Measurements from ENCODE around the gene TSPAN9.

Gene TSPAN9

DNA sequence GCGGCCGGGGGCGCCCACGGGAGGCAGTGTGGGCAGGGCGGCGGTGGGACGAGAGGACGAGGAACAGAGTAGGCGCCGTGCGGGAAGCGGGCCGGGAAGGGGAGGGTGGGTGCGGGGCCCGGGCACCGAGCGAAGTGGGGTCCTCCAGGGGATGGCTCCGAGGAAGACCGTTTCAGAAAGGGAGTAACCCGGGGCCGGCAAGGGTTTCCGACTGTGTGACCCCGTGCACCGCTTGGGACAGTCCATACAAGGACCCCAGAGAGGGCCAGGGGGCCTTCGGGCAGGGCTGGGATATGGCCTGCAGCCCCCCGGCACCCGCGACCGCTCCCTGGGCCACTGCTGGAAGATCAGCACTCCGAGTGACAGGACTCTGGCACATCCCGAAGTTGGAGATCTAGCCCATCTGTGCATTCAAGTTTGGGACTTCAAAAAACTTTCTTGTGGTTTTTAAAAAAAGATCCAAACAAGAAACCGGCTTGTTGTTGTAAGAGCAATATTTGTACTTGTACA is 448 bp downstream of the TSPAN9 start:
- no peak for DNase-seq (ENCODE audit: insufficient read length, low spot score)
- no peak for FAIRE-seq
- no peak for TF ChIP-seq POLR2A (IDR thresholded peaks at IDR 0.05; ENCODE audit: low read depth, low read length)

DNA sequence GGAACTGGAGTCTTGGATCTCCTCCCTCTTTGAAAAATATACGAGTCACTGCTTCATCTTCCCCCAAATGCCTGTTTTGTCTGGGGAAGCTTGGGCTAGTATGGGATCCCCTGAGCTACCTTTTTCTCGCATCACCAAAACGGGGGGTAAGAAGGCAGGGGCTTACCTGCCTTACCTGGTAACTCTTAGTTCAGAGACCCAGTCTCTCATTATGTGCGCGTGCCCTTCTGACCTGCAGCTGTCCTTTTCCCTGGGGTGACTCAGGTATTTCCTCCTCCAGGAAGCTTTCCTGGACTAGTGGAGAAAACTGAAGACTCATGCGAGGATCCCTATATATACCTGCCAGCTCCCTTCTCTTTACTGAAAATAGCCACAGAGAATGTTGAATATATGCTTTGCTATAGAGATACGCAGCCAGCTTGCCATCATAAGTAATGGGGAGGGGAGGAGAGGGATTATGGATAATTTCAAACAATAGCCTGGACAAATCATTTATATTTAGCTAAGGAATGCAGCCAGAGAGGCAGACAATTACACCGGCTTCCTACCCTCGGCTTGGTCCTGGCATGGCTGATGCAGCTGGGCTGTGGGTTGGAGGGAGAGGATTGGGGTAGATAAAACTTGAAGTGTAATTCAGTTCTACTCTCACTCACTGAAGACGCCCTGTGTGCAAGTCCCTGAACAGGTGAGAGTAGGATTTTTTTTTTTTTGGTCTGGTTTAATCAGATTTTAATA is 1.1 kb downstream of the TSPAN9 start:
- no peak for TF ChIP-seq POLR2A (IDR thresholded peaks at IDR 0.05; ENCODE audit: low read depth, low read length)
- DNase-seq (ENCODE audit: insufficient read length, low spot score) (no peak), FAIRE-seq (no peak)

DNA sequence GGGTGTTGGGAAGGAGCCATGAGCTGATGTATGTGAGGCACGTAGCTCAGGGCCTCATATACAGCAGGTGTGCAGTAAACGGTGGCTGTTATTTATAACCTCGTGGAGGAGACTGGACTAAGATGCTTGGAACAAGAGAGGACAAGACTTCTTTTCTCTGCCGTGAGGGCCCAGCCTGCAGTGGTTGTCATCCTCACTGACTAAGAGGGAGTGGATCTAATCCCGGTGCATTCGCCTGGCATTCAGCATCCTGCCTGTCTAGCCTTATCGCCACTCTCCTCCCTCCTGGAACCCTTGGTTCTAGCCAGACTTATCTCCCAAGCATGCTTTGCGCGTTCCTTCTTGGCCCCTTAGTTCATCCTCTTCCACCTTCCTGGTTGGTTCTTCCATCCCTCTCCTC is 3.9 kb downstream of the TSPAN9 start:
- DNase-seq (ENCODE audit: insufficient read length, low spot score) (no peak), FAIRE-seq (no peak)
- no peak for TF ChIP-seq POLR2A (IDR thresholded peaks at IDR 0.05; ENCODE audit: low read depth, low read length)

DNA sequence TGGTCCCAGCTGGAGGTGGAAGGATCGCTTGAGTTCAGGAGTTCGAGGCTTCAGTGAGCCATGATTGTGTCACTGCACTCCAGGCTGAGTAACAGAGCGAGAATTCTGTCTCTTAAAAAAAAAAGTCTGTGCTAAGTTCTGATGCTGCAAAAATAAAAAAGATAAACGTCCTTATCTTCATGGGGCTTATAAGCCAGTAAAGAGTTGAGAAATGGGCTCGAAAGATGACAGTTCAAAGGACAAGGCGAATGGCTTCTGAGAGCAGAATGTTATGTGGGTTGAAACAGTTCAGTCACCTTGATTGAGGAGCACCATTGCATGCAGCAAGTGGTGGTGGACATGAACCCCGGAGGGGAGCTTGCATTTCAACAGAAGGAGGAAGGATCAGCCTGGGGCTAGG is 4.7 kb downstream of the TSPAN9 start:
- no peak for TF ChIP-seq POLR2A (IDR thresholded peaks at IDR 0.05; ENCODE audit: low read depth, low read length)
- DNase-seq (ENCODE audit: insufficient read length, low spot score) = no peak
- FAIRE-seq = no peak

DNA sequence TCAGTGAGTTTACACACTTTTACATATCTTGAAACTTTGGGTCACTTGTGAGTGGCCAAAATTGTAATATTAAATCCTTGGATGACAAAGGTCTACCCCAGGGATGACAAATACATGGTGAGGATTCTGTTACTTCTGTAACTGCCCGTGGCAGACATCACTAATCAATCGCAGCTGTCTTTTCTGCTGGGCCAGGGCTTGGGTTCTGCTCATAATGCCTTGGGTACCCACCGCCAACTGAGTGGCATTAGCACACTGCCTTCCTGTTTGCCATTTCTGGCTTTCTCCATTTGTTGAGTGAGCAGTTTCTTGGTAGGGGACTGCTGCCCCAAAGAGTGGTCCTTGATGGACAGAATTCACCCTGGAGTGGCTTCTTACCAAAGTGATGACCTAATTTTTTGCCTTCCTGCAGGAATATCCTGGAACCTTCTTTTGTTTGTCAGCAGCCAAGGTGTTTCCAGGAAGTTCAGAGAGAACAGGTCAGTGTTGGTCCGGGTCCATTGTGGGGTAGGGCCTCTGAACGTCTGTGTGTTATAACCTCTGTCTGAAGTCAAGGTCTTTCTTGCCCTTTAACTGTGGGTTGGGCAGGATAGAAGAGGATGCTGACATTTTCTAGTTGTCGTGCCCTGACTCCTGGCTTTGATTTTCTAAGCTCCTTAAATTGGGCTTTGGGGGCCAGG is 6.2 kb downstream of the TSPAN9 start:
- DNase-seq (ENCODE audit: insufficient read length, low spot score) (no peak), FAIRE-seq (no peak)
- TF ChIP-seq POLR2A (IDR thresholded peaks at IDR 0.05; ENCODE audit: low read depth, low read length) = no peak

DNA sequence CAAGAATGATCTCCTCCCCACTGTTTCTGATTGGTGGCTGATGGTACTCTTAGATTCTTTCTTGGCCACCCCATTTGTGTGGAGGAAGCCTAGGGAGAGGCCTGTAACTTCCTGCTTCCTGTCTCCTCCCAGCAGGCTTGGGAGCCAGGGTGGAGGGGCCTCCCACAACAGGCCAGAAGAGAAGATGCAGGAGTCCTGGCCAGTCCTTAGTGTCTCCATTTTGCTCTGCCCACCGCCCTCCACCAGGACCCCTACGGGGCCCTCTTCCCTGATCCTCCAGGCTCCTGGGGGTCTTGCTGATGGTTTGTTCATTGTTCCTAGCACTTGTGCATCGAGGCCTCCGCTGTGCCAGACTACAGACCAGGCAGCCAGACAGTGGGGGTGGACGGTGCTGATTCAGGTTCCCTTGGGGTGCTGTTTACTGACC is 6.8 kb downstream of the TSPAN9 start:
- FAIRE-seq (no peak), DNase-seq (ENCODE audit: insufficient read length, low spot score) (no peak)
- no peak for TF ChIP-seq POLR2A (IDR thresholded peaks at IDR 0.05; ENCODE audit: low read depth, low read length)

DNA sequence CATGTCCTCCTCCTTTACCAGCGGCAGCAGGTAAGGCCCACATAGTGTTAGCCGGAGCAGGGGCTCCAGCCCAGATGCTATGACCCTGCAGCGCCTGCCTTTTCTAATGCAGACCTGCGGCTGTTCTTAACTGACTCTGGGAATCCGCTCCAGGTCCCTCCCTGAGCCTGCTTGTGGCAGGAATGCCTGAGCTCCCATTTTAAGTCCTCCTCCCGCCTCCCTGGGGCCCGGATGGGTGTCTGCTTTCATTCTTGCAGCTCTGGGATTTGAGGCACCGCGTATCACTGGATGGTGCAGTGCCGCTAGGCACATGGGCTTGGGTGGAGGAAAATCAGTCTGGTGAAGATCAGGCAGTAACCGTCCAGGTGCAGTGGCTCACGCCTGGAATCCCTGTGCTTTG is 7.6 kb downstream of the TSPAN9 start:
- FAIRE-seq (no peak), DNase-seq (ENCODE audit: insufficient read length, low spot score) (no peak)
- no peak for TF ChIP-seq POLR2A (IDR thresholded peaks at IDR 0.05; ENCODE audit: low read depth, low read length)

DNA sequence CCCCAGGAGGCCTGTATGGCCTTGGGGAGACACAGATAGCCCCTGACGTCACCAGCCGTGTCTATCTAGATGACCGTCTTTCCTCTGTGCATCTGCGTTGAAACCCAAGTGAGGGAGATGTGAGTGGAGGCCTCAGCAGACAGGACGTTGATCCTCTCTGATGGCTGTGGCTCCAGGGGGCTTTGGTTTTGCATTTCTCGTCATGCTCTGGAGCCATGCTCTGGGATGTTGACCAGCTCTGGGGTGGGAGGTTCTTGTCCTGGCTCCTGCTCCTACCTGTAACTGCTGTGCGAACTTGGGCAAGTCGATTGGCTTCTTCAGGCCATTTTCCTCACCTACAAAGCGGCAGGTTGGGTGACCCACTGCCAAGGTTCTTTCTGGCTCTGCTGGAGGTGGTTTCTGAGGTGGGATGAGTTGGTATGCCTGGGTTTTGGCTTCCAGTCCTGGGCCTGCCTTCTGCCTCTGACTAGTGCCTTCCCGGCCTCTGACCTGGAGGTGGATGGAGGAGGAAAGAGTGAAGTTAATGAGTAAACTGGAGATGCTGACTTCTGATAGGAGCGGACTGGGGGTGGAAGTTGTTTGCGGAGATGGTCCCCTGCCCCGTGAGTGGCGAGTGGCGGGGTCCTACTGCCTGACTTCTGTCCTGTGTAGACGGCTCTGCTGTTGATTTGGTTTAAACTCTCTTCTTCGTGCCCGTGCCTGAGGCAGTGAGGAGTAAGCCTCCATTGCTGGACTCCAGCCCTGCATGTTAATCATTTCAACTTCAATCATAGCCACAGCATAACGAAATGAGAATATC is 8.4 kb downstream of the TSPAN9 start:
- DNase-seq (ENCODE audit: insufficient read length, low spot score) (no peak), FAIRE-seq (no peak)
- no peak for TF ChIP-seq POLR2A (IDR thresholded peaks at IDR 0.05; ENCODE audit: low read depth, low read length)

DNA sequence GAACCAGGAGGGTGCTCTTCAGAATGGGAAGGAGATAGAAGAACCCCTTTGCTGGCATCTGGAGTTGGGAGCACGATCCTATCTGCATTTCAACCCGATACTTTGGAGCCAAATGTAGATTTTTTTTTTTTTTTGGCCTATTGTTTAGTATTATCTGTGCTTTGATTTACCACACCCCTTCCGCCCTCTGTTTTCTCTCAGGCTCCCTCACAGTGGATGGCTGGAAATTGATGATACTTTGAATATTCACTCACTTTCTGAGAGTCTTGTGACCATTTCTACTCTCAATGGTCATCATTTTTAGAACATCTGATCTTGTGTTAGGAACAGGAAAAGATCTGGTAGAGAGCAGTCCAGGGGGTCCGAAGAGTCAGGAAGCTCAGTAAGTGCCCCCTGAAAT is 9.0 kb downstream of the TSPAN9 start:
- no peak for FAIRE-seq
- no peak for DNase-seq (ENCODE audit: insufficient read length, low spot score)
- TF ChIP-seq POLR2A (IDR thresholded peaks at IDR 0.05; ENCODE audit: low read depth, low read length) = no peak

DNA sequence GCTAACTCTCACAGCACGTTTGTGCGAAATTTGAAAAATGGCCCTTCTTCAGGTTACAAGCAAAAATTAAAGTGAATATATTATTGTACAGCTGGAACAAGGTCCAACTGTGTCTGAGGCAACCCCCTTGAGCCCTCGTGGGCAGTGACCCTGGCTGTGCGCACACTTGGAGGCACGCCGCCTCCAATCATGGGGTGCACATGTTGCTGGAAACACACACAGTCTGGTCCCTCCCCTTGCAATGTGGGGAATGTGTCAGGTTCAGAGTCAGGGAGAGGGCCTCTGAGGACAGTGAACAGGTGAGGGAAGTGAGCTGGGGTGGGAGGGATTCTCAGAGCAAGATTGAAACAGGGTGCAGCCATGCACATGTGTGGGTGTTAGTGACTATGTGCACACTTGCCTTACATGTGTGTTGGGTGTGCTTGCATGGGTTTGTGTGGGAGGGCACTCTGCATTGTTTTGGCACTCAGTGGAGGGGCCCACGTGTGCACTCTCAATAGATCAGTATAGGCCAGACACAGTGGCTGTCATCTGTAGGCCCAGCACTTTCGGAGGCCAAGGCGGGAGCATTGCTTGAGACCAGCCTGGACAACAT is 9.6 kb downstream of the TSPAN9 start:
- FAIRE-seq (no peak), DNase-seq (ENCODE audit: insufficient read length, low spot score) (no peak)
- TF ChIP-seq POLR2A (IDR thresholded peaks at IDR 0.05; ENCODE audit: low read depth, low read length) = no peak

DNA sequence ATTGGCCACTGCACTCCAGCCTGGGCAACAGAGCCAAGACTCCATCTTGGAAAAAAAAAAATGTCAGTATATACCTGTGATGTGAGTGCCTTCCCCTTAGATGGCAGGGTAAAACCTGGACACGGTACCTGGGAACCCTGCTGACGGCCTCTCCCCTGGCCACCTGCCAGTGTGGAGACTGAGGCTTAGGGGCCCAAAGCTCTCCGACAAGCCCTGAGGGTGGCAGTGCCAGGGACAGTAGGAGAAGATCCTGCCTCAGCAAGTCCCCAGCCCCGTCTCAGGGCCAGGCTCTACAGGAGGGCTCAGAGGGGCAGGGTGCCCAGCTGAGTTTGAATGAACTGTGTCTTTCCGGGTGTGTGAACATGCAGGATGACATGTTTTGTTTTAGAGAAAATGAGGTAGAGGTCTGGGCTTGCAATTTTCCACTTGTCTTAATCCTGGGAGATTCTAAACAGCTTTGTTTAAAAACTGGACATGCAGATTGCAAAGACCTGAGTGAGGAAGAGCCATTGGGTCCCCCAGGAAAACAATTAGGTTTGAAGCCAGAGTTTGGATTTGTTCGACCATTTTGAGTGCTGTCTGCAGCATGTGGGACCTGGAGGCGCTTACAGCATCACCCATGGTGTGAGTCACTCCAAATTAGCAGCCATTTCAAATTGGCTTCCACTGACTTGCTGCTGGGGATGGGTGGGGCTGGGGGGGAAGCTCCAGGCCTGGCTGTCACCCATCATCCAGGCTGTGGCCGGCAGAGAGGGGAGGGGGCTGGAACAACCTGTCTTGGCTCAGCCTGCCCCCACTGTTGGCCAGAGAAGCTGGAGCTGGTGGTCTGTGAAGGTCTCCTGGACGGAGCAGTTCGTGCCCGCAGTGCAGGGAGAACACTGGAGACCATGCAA is 10.8 kb downstream of the TSPAN9 start:
- TF ChIP-seq POLR2A (IDR thresholded peaks at IDR 0.05; ENCODE audit: low read depth, low read length) = no peak
- FAIRE-seq = no peak

DNA sequence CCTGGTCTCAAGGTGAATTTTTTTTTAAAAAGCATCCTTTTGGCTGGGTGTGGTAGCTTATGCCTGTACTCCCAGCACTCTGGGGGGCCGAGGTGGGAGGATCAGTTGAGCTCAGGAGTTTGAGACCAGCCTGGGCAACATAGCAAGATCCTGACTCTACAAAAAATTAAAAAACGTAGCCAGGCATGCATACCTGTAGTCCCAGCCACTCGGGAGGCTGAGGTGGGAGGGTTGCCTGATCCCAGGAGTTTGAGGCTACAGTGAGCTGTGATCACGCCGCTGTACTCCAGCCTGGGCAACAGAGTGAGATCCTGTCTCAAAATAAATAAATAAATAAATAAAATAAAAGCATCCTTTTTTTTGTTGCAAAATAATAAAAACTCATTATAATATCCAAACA is 12.4 kb downstream of the TSPAN9 start:
- DNase-seq (ENCODE audit: insufficient read length, low spot score) (no peak), FAIRE-seq (no peak)
- no peak for TF ChIP-seq POLR2A (IDR thresholded peaks at IDR 0.05; ENCODE audit: low read depth, low read length)

More for the DNA sequence above, 10.8 kb downstream of the TSPAN9 start:
- no peak for DNase-seq (ENCODE audit: insufficient read length, low spot score)

Data from H54 (cell line).